Measurements from ENCODE around the gene NCLN. TPM values are rescaled to one million over a fixed set of nuclear protein-coding genes. Genes with fewer than 3 reads are reported as not detected.

The NCLN gene
- total and polyA plus RNA-seq, 8 donors = 29.1 to 121 (median 39.1) TPM

- DNase-seq (no peak), ATAC-seq (no peak)
- Histone ChIP-seq H3K27me3 (peaks cover 0 to 34% of the 10 kb centered on the region in 2 donors), H3K4me1 (no peaks in the 10 kb centered on the region), H3K4me3 (no peak overlapping the region), H3K9me3 (peaks cover 0 to 10% of the 10 kb centered on the region in 2 donors), H3K36me3 (no peaks in the 10 kb centered on the region), H3K27ac (no peak overlapping the region)
- TF ChIP-seq, protein P1, sequence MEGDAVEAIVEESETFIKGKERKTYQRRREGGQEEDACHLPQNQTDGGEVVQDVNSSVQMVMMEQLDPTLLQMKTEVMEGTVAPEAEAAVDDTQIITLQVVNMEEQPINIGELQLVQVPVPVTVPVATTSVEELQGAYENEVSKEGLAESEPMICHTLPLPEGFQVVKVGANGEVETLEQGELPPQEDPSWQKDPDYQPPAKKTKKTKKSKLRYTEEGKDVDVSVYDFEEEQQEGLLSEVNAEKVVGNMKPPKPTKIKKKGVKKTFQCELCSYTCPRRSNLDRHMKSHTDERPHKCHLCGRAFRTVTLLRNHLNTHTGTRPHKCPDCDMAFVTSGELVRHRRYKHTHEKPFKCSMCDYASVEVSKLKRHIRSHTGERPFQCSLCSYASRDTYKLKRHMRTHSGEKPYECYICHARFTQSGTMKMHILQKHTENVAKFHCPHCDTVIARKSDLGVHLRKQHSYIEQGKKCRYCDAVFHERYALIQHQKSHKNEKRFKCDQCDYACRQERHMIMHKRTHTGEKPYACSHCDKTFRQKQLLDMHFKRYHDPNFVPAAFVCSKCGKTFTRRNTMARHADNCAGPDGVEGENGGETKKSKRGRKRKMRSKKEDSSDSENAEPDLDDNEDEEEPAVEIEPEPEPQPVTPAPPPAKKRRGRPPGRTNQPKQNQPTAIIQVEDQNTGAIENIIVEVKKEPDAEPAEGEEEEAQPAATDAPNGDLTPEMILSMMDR (IDR thresholded peaks at IDR 0.05) = no peak
- intact Hi-C loops (cut with DNase I) = no loop called here
Measured at GRCh38 chr19:3257071-3257470, 71.3 kb downstream of the NCLN start.

Other genes with a start within 250 kb of the NCLN start
- gene ZNF77, start 241.0 kb upstream of the NCLN start, total RNA-seq = 1 to 10 TPM; 3.4 to 4.1 TPM
- gene ZNF77, start 241.0 kb upstream of the NCLN start, polyA plus RNA-seq (ENCODE audit: insufficient read length in 6 of 6) = 10 to 100 TPM in 2 of 6 donors, 1 to 10 TPM in 4; 8.8 to 10.3 (median 9.7) TPM
- 1 to 10 TPM; 3.3 to 6.9 TPM for gene TLE6, start 208.4 kb upstream of the NCLN start, total RNA-seq
- 10 to 100 TPM; 10.2 to 16.0 (median 10.7) TPM for gene TLE6, start 208.4 kb upstream of the NCLN start, polyA plus RNA-seq (ENCODE audit: insufficient read length in 6 of 6)
- gene TLE2, start 156.7 kb upstream of the NCLN start, total RNA-seq = 10 to 100 TPM; 35.2 to 70.5 TPM
- gene TLE2, start 156.7 kb upstream of the NCLN start, polyA plus RNA-seq (ENCODE audit: insufficient read length in 6 of 6) = 100 to 1,000 TPM; 148 to 244 (median 181) TPM
- gene TLE5, start 123.4 kb upstream of the NCLN start, total RNA-seq = 100 to 1,000 TPM; 335 to 409 TPM
- gene TLE5, start 123.4 kb upstream of the NCLN start, polyA plus RNA-seq (ENCODE audit: insufficient read length in 6 of 6) = 100 to 1,000 TPM; 715 to 954 (median 823) TPM
- gene GNA11, start 91.6 kb upstream of the NCLN start, total RNA-seq = 10 to 100 TPM; 57.2 to 59.9 TPM
- gene GNA11, start 91.6 kb upstream of the NCLN start, polyA plus RNA-seq (ENCODE audit: insufficient read length in 6 of 6) = 10 to 100 TPM; 50.9 to 66.3 (median 62.1) TPM
- gene GNA15, start 49.9 kb upstream of the NCLN start, total RNA-seq = 10 to 100 TPM; 17.6 to 35.9 TPM
- gene GNA15, start 49.9 kb upstream of the NCLN start, polyA plus RNA-seq (ENCODE audit: insufficient read length in 6 of 6) = 1 to 10 TPM; 1.8 to 3.4 (median 2.4) TPM
- 10 to 100 TPM in 1 of 2 donors, 1 to 10 TPM in 1; 9.3 to 20.8 TPM for gene S1PR4, start 7.2 kb upstream of the NCLN start, total RNA-seq
- gene S1PR4, start 7.2 kb upstream of the NCLN start, polyA plus RNA-seq (ENCODE audit: insufficient read length in 6 of 6) = 1 to 10 TPM; 1.2 to 2.6 (median 1.8) TPM
- under 1 TPM in 1 of 2 donors, not detected in 1; 0.38 TPM for gene CELF5, start 38.7 kb downstream of the NCLN start, total RNA-seq
- 1 to 10 TPM; 1.0 to 3.9 (median 2.5) TPM for gene CELF5, start 38.7 kb downstream of the NCLN start, polyA plus RNA-seq (ENCODE audit: insufficient read length in 6 of 6)
- 100 to 1,000 TPM; 138 to 163 TPM for gene NFIC, start 180.7 kb downstream of the NCLN start, total RNA-seq
- 10 to 100 TPM; 37.2 to 64.0 (median 51.5) TPM for gene NFIC, start 180.7 kb downstream of the NCLN start, polyA plus RNA-seq (ENCODE audit: insufficient read length in 6 of 6)